KG1 (cell line): ENCODE data around the gene PSEN2.

Experiments used
- DNase-seq: peaks from one replicate; lab custom pipeline; 2025; lab: John Stamatoyannopoulos, UW

PSEN2 gene

DNA sequence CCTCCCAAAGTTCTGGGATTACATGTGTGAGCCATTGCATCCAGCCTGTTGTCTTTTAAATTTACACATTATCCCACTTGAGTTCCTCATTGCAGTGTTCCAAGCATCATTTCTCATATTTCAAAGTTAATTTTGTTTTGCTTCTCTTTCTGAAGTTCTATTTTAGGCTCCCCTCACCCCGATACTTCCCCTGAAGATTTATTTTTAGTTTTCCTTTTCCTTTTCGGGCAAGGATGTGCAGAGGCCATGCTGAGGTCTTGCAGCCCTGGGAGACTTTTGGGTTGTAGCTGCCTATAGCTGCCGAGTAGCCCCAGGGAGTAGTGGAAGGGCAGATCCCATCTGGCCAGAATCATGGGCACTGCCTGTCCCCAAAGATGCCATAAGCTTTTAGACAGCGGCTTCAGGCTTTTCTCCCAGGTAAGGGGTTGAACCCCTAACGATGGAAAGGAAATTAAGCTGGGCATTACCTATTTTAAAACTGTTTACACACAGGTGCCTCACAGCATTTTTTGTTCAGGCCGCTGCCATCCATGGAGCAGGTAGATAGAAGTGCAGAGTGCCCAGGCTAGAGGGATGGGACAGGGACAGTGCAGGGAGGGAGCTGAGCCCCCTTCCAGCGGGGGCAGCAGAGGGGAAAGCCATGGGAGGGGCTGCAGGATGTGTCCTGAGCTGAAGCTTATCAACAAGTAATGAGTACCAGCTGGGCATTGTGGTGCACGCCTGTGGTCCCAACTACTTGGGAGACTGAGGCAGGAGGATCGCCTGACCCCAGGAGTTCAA lies 15.9 kb downstream of the PSEN2 start:
- no peak for DNase-seq

DNA sequence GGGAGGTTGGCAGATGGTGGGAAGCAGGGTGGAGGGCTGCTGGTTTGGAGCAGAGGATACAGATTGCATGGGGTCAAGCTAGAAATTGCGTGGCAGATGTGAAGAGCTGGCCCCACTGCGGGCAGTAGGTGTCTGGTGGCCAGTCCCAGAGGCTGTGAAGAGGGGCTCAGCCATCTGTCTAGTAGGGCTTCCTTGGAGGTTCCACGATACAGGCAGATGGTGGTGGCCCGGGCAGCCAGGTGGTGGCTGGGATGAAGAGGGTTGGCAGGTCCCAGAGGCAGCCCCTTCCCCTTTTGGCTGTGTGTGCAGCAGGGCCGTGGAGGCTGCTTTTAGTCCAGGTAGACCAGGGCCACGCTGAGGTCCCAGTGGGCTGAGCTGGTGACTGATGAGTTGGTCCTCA lies 16.6 kb downstream of the PSEN2 start:
- DNase-seq, result no peak

DNA sequence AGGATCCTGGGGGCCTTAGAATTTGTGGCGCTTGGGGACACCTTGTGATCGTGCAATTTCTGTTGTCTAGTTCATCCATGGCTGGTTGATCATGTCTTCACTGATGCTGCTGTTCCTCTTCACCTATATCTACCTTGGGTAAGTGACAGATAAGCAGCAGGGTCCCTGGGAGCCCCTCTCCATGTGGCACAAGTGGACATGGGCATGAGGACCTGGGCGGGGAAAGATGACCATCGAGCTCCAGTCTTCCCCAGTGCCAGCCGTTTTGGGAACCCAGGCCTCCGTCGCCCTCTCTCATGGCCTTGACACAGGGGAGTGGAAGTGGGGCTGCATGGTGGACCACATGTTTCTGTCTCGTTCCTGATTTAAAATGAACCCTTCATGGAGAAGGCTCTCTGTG lies 17.6 kb downstream of the PSEN2 start:
- no peak for DNase-seq

DNA sequence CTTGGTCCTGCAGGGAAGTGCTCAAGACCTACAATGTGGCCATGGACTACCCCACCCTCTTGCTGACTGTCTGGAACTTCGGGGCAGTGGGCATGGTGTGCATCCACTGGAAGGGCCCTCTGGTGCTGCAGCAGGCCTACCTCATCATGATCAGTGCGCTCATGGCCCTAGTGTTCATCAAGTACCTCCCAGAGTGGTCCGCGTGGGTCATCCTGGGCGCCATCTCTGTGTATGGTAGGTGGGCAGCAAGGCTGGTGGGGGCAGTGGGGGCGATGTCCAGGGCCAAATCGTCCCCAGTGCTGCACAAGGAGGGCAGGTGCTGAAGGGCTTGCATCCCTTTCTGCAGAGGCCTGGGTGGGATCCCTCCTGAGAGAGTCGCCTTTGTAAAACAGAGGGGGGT lies 18.4 kb downstream of the PSEN2 start:
- no peak for DNase-seq

DNA sequence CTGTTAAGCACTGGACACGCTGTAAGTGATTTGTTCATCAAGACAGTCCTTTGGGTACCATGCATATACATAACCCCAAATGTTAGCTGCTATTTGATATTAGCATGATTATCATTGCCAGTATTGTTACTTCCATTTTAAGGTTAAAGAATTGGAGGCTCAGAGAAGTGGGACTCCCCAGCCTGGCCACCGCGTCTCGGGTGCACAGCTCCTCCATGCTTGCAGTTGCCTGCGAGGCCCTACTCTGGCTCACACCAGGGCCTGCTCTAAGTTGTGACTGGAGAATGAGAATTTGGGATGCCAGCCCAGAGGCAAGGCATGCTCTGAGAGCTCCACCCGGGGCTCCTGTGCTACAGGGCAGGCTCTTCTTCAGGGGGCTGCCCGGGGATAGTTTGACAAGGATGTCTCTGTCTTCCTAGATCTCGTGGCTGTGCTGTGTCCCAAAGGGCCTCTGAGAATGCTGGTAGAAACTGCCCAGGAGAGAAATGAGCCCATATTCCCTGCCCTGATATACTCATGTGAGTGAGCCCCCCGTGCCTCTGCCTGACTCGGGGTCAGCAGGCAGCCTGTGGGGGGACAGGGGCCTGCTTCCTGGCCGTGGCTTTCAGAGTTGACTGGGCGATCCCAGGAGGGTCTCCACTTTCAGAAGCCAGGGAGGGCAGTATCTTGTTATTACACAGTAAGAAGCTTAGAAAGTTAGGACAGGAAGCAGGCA lies 19.4 kb downstream of the PSEN2 start:
- no peak for DNase-seq

DNA sequence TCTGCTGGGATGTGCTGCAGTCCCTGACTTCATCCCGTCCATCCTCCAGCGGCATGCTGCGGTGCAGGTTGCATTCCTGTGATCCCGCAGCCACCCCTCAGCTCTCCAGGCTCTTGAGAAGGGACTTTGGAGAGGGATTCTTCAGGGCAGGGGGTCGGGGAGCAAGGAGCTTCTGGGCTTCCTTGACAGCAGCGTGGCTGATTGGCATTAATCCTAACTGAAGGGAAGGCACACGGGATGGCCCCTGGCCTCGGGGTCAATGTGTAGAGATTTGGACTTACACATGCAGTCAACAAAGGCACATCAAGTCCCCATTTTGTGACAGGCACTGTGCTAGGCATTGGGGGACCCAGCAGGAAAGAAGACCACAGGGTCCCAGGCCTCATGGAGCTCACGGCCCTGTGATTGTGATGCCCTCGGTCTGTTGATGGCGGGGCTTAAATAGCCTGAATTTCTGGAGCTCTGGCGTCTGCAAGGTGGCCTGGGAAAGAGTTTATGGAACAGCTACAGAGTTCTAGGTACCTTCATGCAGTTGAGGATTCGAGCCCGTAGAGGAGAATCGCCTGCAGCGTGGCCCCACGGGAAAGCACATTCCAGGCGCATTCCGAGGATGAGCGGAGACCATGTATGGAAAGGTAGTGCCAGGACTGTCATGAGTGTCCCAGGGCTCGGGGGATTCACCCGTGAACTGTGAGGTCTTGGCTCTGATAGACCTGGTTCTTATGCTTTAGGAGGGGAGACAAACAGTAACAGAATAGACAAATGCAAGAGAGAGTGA lies 20.1 kb downstream of the PSEN2 start:
- no peak for DNase-seq

DNA sequence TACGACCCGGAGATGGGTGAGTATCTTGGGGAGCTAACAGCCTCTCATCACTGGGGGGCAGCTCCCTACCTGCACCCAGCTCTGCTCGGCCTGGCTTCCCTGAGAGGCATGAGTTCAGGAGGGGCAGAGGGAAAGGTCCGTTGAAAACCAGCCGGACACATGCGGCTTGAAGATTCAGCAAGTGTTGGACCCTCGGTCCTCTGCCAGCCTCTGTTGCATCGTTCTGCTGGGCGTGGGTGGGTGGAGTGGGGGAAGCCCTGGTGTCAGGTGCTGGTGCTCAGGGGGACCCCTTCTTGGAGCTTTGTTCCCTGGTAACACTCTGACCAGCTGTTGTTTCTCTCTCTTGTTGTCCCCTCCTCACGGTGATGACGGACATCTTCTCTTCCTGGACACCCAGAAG lies 20.9 kb downstream of the PSEN2 start:
- DNase-seq, result no peak

DNA sequence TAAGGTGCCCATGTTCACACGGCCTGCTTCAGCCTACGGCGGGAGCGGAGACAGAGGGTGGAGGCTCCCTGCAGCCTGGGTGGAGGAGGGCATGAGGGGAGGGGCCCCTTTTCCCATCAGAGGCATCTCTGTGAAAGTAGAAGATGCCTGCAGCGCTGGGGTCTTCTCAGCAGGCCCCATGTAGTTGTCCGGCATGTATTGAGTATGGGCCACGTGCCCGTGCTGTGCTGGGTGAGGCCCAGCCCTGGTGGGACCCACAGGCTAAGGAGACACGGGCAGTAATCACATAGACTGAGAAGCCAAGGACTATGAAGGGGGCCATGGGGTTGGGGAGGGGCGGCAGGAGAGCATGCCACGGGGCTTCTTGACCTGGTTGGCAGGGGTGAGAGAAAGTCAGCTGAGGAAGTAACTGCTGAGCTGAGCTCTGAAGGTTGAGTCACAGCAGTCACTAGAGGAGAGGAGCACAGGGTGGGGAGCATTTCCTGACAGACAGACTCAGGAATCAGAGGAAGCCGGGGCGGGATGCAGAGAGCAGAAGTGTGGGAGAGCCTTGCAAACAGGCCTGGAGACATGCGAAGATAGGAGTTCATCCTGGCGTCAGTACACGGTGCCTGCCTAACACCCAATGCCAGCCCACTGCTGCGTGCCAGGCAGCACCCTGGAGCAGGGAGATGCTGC lies 21.6 kb downstream of the PSEN2 start:
- DNase-seq, result no peak

DNA sequence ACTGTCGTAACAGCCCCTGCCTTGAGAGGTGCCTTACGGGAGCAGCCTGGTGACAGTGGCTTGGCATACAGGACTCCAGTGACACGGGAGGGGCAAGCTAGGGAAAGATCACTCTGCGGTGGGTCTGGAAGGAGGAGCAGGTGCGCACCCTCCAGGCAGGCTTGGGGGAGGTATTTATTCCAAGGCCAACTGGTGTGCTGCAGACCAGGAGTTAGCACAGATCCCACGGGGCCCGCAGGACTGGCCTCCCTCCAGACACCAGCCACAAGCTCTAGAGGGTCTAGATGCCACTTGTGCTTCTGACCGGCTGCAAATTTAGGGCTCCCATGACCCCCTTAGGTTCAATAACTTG lies 22.1 kb downstream of the PSEN2 start:
- DNase-seq, result no peak

DNA sequence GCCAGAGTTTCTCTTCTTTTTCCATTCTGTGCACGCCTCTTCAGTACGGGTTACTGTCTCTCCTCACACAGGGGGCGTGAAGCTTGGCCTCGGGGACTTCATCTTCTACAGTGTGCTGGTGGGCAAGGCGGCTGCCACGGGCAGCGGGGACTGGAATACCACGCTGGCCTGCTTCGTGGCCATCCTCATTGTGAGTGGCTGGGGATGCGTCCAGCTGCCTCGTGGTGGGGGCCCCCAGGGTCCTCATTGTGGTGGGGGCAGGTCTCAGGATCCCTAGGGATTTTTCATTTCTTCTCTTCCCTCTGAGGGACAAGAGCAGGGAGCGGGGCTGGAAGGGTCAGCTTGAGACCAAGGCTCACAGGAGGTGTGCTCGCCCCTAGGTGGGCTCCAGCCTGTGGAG lies 23.5 kb downstream of the PSEN2 start:
- no peak for DNase-seq

DNA sequence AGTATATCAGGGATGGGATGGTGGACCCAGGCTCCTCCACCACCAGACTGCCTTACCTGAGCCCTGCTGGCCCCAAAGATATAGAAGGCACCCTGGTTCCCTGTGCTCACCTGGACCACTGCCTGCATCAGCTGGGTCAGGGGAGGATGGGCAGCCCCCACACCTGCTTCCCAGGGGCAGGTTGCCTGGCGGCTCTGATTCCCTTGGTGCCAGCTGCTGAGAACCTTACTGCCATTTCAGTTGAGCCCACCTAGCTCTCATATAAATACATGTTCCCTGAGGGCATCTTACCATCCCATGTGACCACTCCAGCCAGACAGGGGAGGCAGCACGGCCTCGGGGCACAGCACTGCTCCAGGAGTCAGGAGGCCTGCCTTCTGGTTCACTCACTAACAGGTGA lies 24.4 kb downstream of the PSEN2 start:
- no peak for DNase-seq

DNA sequence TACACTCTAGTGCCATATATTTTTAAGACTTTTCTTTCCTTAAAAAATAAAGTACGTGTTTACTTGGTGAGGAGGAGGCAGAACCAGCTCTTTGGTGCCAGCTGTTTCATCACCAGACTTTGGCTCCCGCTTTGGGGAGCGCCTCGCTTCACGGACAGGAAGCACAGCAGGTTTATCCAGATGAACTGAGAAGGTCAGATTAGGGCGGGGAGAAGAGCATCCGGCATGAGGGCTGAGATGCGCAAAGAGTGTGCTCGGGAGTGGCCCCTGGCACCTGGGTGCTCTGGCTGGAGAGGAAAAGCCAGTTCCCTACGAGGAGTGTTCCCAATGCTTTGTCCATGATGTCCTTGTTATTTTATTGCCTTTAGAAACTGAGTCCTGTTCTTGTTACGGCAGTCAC lies 25.2 kb downstream of the PSEN2 start:
- DNase-seq, result no peak

DNA sequence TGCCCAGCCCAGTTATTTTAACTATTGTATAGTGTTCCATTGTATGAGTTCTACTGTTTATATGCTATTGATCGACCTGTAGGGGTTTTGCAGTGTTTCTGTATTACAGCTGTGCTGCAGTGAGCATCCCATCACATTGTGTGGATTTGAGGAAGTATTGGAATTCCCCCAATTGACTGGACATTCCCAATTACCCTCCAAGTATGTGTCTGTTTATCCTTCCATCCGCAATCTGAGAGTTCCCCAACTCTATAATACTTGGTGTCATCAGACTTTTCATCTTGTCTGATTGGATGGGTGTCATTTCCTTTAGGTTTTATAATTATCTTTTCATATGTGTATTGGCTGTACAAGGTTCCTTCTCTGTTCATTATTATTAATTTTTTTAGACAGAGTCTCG lies 27.8 kb downstream of the PSEN2 start:
- no peak for DNase-seq

DNA sequence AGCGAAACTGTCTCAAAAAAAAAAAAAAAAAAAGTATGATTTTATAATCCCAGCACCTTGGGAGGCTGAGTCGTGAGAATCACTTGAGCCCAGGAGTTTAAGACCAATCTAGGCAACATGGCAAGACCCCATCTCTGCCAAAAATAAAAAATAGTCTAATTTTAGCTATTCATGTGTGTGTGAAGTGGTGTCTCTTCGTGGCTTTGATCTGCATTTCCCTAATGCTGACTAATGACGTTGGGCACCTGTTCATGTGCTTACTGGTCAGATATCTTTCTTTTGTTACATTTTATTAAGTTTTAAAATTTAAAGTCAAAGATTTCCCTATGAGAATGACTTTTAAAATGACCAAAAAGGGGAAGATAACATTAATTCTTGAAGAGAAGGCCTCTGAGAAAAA lies 31.0 kb downstream of the PSEN2 start:
- DNase-seq, result no peak

DNA sequence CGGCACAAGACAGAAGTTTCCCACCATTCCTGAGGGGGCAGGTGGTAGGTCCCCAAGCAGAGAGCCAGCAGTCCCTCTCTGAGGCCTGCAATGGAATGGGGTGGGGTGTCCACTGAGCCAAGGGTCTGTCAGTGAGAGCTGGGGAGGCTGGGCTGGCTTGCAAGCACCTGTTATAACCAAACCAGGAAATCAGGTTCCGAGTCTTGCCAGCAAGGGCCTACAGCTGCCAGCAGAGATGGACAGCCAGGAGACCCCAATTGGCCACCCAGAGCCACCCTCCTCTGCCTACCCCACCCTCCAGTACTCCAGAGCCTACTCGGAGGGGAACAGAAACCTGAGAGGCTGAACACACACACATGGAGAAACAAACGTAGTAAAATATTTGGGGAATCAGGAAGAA lies 32.2 kb downstream of the PSEN2 start:
- no peak for DNase-seq

DNA sequence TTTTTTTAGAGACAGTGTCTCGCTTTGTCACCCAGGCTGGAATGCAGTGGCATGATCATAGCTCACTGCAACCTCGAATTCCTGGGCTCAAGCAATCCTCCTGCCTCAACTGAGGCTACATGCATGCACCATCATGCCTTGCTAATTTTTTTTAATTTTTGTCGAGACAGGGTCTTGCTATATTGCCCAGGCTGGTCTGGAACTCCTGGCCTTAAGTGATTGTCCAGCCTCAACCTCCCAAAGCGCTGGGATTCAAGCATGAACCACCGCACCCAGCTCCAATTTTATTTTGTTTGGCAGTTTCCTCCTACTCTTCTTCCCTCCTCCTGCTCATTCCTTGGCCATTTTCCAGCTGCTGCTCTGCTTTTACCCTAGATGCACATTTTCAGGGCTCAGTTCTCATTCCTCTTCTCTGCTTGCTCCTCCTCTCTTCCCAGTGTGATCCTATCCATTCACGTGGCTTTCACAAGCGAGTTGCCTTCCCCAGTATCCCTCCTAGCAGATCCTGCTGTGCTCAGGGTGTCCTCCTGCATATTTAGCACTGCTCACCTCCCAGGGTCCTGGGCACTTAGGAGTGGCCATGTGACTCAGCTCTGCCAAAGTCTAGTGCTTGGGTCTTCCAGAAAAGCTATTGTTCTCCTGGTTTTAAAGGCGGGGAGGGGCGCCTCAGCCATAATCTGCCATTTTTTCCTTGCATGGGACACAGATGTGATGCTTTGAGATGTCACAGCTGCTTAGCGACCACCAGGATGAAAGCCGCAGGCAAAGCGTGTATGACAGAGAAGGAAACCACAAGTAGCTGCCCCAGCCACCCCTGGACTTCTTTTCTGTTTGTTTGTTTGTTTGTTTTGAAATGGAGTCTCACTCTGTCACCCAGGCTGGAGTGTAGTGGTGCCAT lies 33.7 kb downstream of the PSEN2 start:
- DNase-seq, result no peak

DNA sequence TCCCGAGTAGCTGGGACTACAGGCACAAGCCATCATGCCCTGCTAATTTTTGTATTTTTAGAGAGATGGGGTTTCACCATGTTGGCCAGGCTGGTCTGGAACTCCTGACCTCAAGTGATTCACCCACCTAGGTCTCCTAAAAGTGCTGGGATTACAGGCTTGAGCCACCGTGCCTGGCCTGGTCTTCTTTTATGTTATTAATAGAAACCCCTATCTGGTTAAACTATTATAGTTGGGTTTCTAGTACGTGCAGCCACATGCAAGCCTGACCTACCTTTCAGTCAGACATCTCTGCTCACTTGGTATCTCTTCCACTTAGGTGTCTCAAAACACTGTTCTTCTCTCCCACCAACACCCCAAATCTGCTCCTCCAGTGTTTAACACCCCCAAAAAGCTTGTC lies 34.4 kb downstream of the PSEN2 start:
- DNase-seq, result no peak

DNA sequence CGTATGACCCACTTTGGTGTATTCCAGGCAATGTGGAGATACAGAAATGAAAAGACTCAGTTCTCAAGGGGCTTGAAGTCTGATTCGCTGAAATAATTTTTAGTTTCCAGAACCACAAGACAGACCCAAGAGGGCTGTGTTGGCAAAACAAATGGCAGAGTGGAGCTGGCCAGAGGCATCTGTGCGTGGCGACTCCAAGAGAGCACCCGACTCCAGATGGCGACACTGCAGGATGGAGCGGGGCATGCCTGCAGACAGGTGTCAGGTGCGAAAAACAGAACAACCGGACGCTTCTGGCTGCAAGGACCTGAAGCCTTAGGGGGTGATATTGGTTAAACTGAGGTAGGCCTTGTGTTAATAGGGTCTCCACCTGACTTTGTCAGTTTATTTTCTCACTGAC lies 38.0 kb downstream of the PSEN2 start:
- no peak for DNase-seq

DNA sequence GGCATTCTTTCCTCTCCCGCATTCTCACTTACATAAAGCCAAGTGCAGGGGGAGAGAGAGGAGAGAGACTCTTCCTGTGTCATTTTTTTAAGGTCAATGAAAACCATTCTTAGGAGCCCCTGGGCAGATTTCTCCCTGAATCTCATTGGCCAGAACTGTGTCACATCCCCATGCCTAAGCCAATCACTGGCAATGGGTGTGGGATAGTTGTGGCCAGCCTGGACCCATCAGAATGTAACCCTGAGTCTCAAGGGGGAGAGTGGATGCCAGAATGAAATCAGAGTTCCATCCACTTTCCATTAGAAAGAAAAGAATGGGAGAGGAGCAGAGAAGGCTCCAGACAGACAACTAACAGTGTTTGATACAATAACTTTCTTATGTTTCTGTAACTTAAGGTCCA lies 38.5 kb downstream of the PSEN2 start:
- no peak for DNase-seq

DNA sequence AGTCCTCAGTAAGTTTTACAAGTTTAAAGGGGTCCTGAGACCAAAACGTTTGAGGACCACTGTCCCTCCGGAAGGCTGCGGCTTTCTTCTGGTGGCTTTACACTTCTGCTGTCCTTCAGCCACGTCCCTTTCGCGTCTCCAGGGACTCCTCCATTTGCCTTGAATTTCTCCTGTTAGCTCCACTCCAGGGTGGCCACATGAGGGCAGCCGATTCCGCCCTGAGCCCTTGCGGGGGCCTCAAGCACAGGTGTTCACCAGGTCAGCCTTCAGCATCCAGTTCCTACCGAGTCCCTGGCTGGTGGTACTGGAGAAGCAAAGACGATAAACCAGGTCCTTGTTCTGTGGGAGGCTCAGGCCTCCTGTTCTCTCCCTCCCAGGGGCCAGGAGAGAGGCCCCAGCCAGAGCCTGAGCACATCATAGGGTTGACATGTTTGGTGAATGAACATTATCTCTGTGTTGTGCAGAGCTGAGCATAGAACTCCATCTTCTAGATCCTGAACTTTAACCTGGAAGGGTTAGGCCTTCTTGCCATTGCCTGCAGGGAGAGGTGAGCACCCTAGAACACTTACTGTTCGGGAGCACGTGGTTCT lies 42.3 kb downstream of the PSEN2 start:
- no peak for DNase-seq

DNA sequence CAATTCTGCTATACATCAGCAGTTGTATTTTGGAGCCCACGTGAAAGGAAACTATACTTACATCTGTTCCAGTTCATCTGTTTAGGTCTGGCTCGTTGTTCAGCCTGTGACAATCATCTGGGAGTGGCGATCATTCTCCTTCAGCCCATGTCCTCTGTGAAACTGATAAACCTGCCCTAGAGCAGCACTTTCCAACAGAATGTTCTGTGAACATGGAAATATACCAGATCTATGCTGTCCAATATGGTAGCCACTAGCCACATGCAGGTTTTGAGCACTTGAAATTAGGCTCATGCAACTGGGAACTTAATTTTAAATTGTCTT lies 45.2 kb downstream of the PSEN2 start:
- DNase-seq, result no peak
